CD4-positive, CD25-positive, alpha-beta regulatory T cell (primary cell): ENCODE data around the gene OR6C75. TPM values are rescaled to one million over a fixed set of nuclear protein-coding genes. Genes with fewer than 3 reads are reported as not detected.
A peak's percentile ranks its signal among the peaks of the same experiment; 100 is the strongest.
"Not testable (repeated sequence)": the region's sequence is repeated elsewhere in the genome, so short reads cannot be mapped to it uniquely, and the experiment has no call there.

Experiments used
- ATAC-seq, 2 donors: fragments of 150-1000 bp; cut with Tn5 transposase; one replicate each; pipeline ENCODE4 v1.10.0; 2021; ENCODE audit warnings: low read depth in 2 of 2, moderate number of reproducible peaks in 2 of 2, moderate library complexity in 1 of 2
- DNase-seq, 3 donors: peaks; one replicate each; pipeline versions ENCODE4 v3.0.0 to v3.0.0-alpha.2; 2012 to 2022; ENCODE audit warnings: mixed read lengths in 1 of 3
- H3K27ac ChIP-seq: one replicate; pipeline ENCODE4 v1.7.0; 2013; ENCODE audit warnings: mild to moderate bottlenecking, low read length; ENCODE audit not compliant: insufficient read depth, poor library complexity, severe bottlenecking
- H3K27me3 ChIP-seq: one replicate; pipeline ENCODE4 v1.7.0; 2013; ENCODE audit warnings: low read length; ENCODE audit not compliant: control insufficient read depth, insufficient read depth
- H3K36me3 ChIP-seq: one replicate; pipeline ENCODE4 v1.7.0; 2013; ENCODE audit warnings: mild to moderate bottlenecking, low read length, moderate library complexity; ENCODE audit not compliant: control insufficient read depth, insufficient read depth
- H3K4me1 ChIP-seq: 2 replicates; pipeline ENCODE4 v1.7.0; 2013; ENCODE audit warnings: mild to moderate bottlenecking, low read length; ENCODE audit not compliant: insufficient read depth, control insufficient read depth, poor library complexity, severe bottlenecking
- H3K4me3 ChIP-seq: one replicate; pipeline ENCODE4 v1.7.0; 2013; ENCODE audit warnings: low read depth, mild to moderate bottlenecking, low read length, moderate library complexity
- H3K9me3 ChIP-seq, 2 experiments: 1 replicate in 1 of 2; 2 replicates in 1 of 2; pipeline ENCODE4 v1.7.0; 2013; ENCODE audit warnings: low read length in 2 of 2, mild to moderate bottlenecking in 1 of 2, moderate library complexity in 1 of 2; ENCODE audit not compliant: control insufficient read depth in 2 of 2
- H3K27ac Mint-ChIP-seq, 3 donors: one replicate each; pipeline ENCODE4 v1.8.0; 2020 to 2022; ENCODE audit warnings: mild to moderate bottlenecking in 3 of 3, mixed read lengths in 3 of 3, moderate library complexity in 2 of 3
- H3K27me3 Mint-ChIP-seq: one replicate; pipeline ENCODE4 v1.8.0; 2022; ENCODE audit warnings: mild to moderate bottlenecking, mixed read lengths
- H3K36me3 Mint-ChIP-seq: one replicate; pipeline ENCODE4 v1.8.0; 2020; ENCODE audit warnings: mixed read lengths
- H3K4me1 Mint-ChIP-seq, 4 donors: one replicate each; pipeline ENCODE4 v1.8.0; 2020 to 2022; ENCODE audit warnings: mixed read lengths in 4 of 4, mild to moderate bottlenecking in 1 of 4
- H3K4me3 Mint-ChIP-seq, 4 donors: one replicate each; pipeline ENCODE4 v1.8.0; 2020 to 2022; ENCODE audit warnings: mild to moderate bottlenecking in 4 of 4, mixed read lengths in 4 of 4, moderate library complexity in 3 of 4
- H3K9me3 Mint-ChIP-seq, 7 donors: one replicate each; pipeline ENCODE4 v1.8.0; 2020 to 2022; ENCODE audit warnings: mixed read lengths in 7 of 7, mild to moderate bottlenecking in 3 of 7, moderate library complexity in 2 of 7
- polyA plus RNA-seq, 4 donors: library from polyadenylated mRNA; unstranded; fragments of 300-500 nt; fragmentation: Illumina TruSeq; gene quantifications; one replicate each; pipeline ENCODE4 v1.2.3, GENCODE V29; 2021
- total RNA-seq: library from RNA; stranded (reverse); gene quantifications from one replicate; pipeline ENCODE4 v1.2.3, GENCODE V29; 2022

The OR6C75 gene
- total and polyA plus RNA-seq, 5 donors from 2014 or later = not detected

DNA sequence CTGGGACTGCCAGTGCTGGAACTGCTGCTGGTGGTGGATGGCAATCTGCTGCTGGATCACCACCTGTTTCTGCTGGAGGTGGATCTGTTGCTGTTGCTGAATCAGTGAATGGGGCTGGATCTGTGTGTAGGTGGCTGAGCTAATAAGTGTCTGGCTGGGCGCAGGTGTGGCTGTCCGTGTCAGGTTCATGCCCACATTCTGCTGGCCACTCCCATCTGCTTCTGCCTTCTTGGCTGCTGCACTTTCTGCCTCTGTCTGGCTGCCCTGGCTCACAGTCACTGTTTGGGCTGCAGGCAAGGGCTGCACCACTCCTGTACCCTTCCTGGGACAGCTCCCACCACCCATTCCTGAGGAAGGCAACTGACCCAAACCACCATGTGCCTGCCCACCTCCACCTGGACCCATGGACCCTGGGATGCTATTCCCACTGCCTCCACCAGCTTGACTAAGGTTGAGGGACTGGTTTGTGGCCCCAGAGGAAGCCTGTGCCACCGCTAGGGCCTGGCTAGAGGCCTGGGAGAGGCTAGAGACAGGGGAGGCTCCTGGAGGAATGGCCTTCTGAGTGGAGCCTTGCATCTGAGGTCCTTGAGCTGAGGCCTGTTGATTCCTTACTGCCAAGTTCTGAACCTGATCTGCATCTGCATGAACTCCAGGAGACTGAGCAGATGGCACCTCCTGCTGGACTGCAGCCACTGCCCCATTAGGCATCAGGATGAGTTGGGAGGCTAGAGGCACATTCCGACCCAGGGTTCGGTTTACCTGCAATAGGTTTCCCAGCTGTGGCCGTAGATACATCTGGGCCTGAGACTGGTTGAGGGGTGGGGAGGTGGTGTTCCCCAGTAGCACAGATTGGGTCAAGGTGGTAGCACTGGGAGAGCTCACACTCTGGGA lies 51.0 kb downstream of the OR6C75 start:
- not testable (repeated sequence) for H3K4me1 Mint-ChIP-seq, ATAC-seq
- peaks cover 28% of the 10 kb centered on the region for H3K27me3 Mint-ChIP-seq

GRCh38 chr12:55414396-55414823 lies 51.6 kb downstream of the OR6C75 start:
- not testable (repeated sequence) for H3K36me3 ChIP-seq, H3K9me3 Mint-ChIP-seq, H3K4me1 ChIP-seq, H3K27ac Mint-ChIP-seq, H3K27ac ChIP-seq, H3K9me3 ChIP-seq, ATAC-seq, DNase-seq, H3K36me3 Mint-ChIP-seq, H3K4me3 Mint-ChIP-seq, H3K4me3 ChIP-seq, H3K4me1 Mint-ChIP-seq
- peaks cover 16% of the 10 kb centered on the region for H3K27me3 ChIP-seq
- peaks cover 35% of the 10 kb centered on the region for H3K27me3 Mint-ChIP-seq

More for the DNA sequence above, 51.0 kb downstream of the OR6C75 start:
- not testable (repeated sequence) for DNase-seq, H3K4me3 ChIP-seq, H3K36me3 ChIP-seq, H3K36me3 Mint-ChIP-seq, H3K9me3 Mint-ChIP-seq, H3K4me1 ChIP-seq, H3K27ac ChIP-seq, H3K9me3 ChIP-seq, H3K4me3 Mint-ChIP-seq
- H3K27ac Mint-ChIP-seq = peak overlapping the region in 1 of 3 donors; percentile 48
- H3K27me3 ChIP-seq = peaks cover 10% of the 10 kb centered on the region

GRCh38 chr12:55414889-55415288 lies 52.1 kb downstream of the OR6C75 start:
- peaks cover 16% of the 10 kb centered on the region for H3K27me3 ChIP-seq
- not testable (repeated sequence) for H3K36me3 Mint-ChIP-seq, H3K27ac ChIP-seq, H3K9me3 ChIP-seq, H3K4me1 ChIP-seq, H3K27ac Mint-ChIP-seq, H3K9me3 Mint-ChIP-seq, H3K4me3 Mint-ChIP-seq, H3K36me3 ChIP-seq, H3K4me3 ChIP-seq, DNase-seq, H3K4me1 Mint-ChIP-seq
- ATAC-seq = peak; percentile 65 to 71
- H3K27me3 Mint-ChIP-seq = peaks cover 37% of the 10 kb centered on the region

DNA sequence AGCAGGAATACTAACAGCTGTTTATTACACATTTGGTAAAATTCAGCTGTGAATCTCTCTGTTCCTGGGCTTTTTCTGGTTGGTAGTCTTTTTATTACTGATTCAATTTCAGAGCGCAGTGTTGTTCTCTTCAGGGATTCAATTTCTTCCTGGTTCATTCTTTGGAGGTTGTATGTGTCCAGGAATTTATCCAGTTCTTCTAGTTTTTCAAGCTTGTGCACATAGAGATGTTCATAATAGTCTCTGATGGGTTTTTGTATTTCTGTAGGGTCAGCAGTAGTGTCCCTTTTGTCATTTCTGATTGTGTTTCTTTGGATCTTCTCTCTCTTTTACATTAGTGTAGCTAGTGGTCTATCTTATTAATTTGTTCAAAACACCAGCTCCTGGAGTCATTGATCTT lies 54.2 kb downstream of the OR6C75 start:
- H3K27me3 ChIP-seq = peaks cover 24% of the 10 kb centered on the region
- no peaks in the 10 kb centered on the region for H3K4me1 ChIP-seq
- ATAC-seq = no peak
- no peak overlapping the region for H3K27ac ChIP-seq
- H3K36me3 ChIP-seq = no peaks in the 10 kb centered on the region
- H3K9me3 ChIP-seq = no peaks in the 10 kb centered on the region
- H3K4me3 Mint-ChIP-seq = no peak overlapping the region
- peaks cover 37% of the 10 kb centered on the region for H3K27me3 Mint-ChIP-seq
- no peak overlapping the region for H3K4me3 ChIP-seq
- no peak overlapping the region for H3K27ac Mint-ChIP-seq
- no peaks in the 10 kb centered on the region for H3K36me3 Mint-ChIP-seq
- DNase-seq = no peak
- peaks cover 0 to 10% (median 2%) of the 10 kb centered on the region in 7 donors for H3K9me3 Mint-ChIP-seq
- H3K4me1 Mint-ChIP-seq = peaks cover 0 to 5% (median 2%) of the 10 kb centered on the region in 4 donors

Other genes with a start within 250 kb of the OR6C75 start
- gene OR9K2, start 236.6 kb upstream of the OR6C75 start, total RNA-seq = not detected
- gene OR9K2, start 236.6 kb upstream of the OR6C75 start, polyA plus RNA-seq = not detected
- not detected for gene OR10A7, start 141.9 kb upstream of the OR6C75 start, total RNA-seq
- gene OR10A7, start 141.9 kb upstream of the OR6C75 start, polyA plus RNA-seq = not detected
- gene OR6C74, start 118.4 kb upstream of the OR6C75 start, total RNA-seq = not detected
- gene OR6C74, start 118.4 kb upstream of the OR6C75 start, polyA plus RNA-seq = not detected
- gene OR6C6, start 66.4 kb upstream of the OR6C75 start, total RNA-seq = not detected
- not detected for gene OR6C6, start 66.4 kb upstream of the OR6C75 start, polyA plus RNA-seq
- gene OR6C1, start 48.6 kb upstream of the OR6C75 start, total RNA-seq = not detected
- not detected for gene OR6C1, start 48.6 kb upstream of the OR6C75 start, polyA plus RNA-seq
- not detected for gene OR6C3, start 32.2 kb upstream of the OR6C75 start, total RNA-seq
- gene OR6C3, start 32.2 kb upstream of the OR6C75 start, polyA plus RNA-seq = not detected
- gene OR6C65, start 37.6 kb downstream of the OR6C75 start, total RNA-seq = not detected
- gene OR6C65, start 37.6 kb downstream of the OR6C75 start, polyA plus RNA-seq = not detected
- gene OR6C76, start 63.3 kb downstream of the OR6C75 start, total RNA-seq = not detected
- gene OR6C76, start 63.3 kb downstream of the OR6C75 start, polyA plus RNA-seq = not detected
- not detected for gene OR6C2, start 81.1 kb downstream of the OR6C75 start, total RNA-seq
- not detected for gene OR6C2, start 81.1 kb downstream of the OR6C75 start, polyA plus RNA-seq
- not detected for gene OR6C70, start 107.2 kb downstream of the OR6C75 start, total RNA-seq
- gene OR6C70, start 107.2 kb downstream of the OR6C75 start, polyA plus RNA-seq = not detected
- gene OR6C68, start 129.4 kb downstream of the OR6C75 start, total RNA-seq = not detected
- not detected for gene OR6C68, start 129.4 kb downstream of the OR6C75 start, polyA plus RNA-seq
- not detected for gene OR6C4, start 186.6 kb downstream of the OR6C75 start, total RNA-seq
- gene OR6C4, start 186.6 kb downstream of the OR6C75 start, polyA plus RNA-seq = not detected
- 0.25 TPM for gene OR2AP1, start 209.5 kb downstream of the OR6C75 start, total RNA-seq
- not detected for gene OR2AP1, start 209.5 kb downstream of the OR6C75 start, polyA plus RNA-seq